ENCODE data around the gene VPREB1.
"Not testable (repeated sequence)": the region's sequence is repeated elsewhere in the genome, so short reads cannot be mapped to it uniquely, and the experiment has no call there.

Gene VPREB1

GRCh38 chr22:22286390-22287105 lies 42.0 kb downstream of the VPREB1 start:
- not testable (repeated sequence) for DNase-seq (ENCODE audit: insufficient read length, low spot score); FAIRE-seq

DNA sequence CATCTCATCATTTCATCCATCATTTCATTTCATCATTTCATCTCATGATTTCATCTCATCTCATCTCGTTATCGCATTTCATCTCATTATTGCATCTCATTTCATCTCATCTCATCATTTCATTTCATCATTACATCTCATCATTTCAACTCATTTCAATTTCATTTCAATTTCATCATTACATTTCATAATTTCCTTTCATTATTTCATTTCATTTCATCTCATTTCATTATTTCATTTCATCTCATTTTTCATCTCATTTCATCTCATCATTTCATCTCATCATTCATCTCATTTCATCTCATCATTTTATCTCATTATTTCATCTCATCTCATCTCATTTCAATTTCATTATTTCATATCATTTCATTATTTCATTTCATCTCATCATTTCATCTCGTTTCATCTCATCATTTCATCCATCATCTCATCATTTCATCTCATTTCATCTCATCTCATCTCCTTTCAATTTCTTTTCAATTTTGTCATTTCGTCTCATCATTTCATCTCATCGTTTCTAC lies 42.6 kb downstream of the VPREB1 start:
- not testable (repeated sequence) for DNase-seq (ENCODE audit: insufficient read length, low spot score); FAIRE-seq

DNA sequence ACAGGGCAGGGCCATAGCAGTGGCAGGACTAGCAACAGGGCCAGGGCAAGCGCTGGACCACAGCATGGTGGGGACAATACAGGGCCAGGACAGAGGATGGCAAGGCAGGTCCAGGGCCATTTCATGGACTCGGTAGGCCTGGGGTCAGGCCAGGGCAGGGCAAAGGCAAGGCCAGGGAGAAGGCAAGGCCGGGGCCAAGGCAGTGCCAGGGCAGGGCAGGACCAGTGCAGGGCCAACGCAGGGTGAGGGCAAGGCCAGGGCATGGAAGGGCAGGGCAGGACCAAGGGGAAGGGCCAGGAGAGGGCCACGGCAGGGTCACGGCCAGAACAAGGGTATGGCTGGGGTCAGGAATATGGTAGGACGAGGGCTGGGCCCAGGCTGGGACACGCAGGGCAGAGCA lies 45.1 kb downstream of the VPREB1 start:
- not testable (repeated sequence) for FAIRE-seq; DNase-seq (ENCODE audit: insufficient read length, low spot score)

DNA sequence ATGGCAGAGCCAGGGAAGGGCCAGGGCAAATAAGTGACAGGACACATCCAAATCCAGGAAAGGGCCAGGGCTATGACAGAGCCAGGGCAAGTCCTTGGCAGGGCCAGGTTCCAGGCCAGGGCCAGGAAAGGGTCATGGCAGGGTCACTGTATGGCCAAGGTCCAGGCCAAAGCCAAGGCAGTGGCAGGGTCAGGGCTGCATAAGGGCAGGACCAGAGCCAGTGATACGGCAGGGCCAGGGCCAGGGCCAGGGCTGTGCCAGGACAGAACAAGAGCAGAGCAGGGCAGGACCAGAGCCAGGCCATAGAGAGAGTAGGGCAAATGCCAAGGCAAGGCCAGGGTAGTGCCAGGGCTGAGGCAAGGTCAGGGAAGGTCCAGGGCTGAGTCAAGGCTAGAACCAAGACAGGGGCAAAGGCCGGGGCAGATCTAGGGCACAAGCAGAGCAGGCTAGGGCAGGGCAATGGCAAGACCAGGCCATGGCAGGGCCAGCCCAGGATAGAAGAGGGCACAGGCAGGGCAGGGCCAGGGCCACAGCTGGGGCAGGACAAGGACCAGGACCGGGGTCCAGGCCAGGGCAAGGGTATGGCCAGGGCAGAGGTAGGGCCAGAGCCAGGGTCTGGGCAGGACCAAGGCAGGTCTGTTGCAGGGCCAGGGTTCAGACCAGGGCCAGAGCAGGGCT lies 46.7 kb downstream of the VPREB1 start:
- FAIRE-seq; DNase-seq (ENCODE audit: insufficient read length, low spot score): not testable (repeated sequence)

- not testable (repeated sequence) for DNase-seq (ENCODE audit: insufficient read length, low spot score); FAIRE-seq
Measured at GRCh38 chr22:22292656-22293055, 48.1 kb downstream of the VPREB1 start.

- FAIRE-seq; DNase-seq (ENCODE audit: insufficient read length, low spot score): not testable (repeated sequence)
Measured at GRCh38 chr22:22293436-22293835, 48.9 kb downstream of the VPREB1 start.

DNA sequence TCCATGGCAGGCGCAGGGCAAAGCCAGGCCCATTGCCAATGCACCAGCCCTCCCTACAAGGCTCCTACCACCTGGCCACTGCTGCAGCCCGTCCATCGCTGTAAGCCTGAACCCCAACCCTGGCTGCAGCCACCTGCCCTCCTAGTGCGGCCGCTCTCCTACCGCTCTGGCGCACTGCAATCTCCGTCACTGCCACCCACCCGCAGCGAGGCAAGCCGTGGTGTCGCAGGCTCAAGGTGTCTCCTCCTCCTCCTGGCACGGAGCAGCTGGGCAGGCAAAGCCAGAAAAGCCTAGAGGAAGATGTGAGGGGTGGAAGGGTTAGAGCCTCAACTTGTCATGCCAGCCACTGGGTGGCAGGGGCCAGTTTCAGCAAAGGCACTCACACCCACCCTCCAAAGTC lies 50.1 kb downstream of the VPREB1 start:
- FAIRE-seq; DNase-seq (ENCODE audit: insufficient read length, low spot score): not testable (repeated sequence)

Data from GM12891 (cell line).